Fibroblast of the conjunctiva (primary cell): ENCODE results near the gene SLC35F1.

Source experiments
- DNase-seq: peaks from one replicate; pipeline ENCODE4 v3.0.0-alpha.2; 2010; ENCODE audit warnings: low read depth

SLC35F1 gene

GRCh38 chr6:118317581-118318563 lies 410.8 kb downstream of the SLC35F1 start:
- DNase-seq = peak; percentile 20

- no peak for DNase-seq
These were observed 411.6 kb downstream of the SLC35F1 start for GRCh38 chr6:118318648-118319047.

- DNase-seq = no peak
These were observed 412.4 kb downstream of the SLC35F1 start for GRCh38 chr6:118319416-118319815.

- no peak for DNase-seq
These were observed 413.0 kb downstream of the SLC35F1 start for GRCh38 chr6:118319894-118320649.

- no peak for DNase-seq
These were observed 413.6 kb downstream of the SLC35F1 start for GRCh38 chr6:118320652-118321051.

- no peak for DNase-seq
These were observed 417.1 kb downstream of the SLC35F1 start for GRCh38 chr6:118324116-118324515.

- DNase-seq = no peak
These were observed 418.3 kb downstream of the SLC35F1 start for GRCh38 chr6:118325220-118325860.

GRCh38 chr6:118326712-118327111 lies 419.6 kb downstream of the SLC35F1 start:
- no peak for DNase-seq

GRCh38 chr6:118327237-118327636 lies 420.2 kb downstream of the SLC35F1 start:
- no peak for DNase-seq

- DNase-seq = no peak
These were observed 426.7 kb downstream of the SLC35F1 start for GRCh38 chr6:118333772-118334171.

- no peak for DNase-seq
These were observed 427.6 kb downstream of the SLC35F1 start for GRCh38 chr6:118334634-118335033.

- DNase-seq = no peak
These were observed 428.3 kb downstream of the SLC35F1 start for GRCh38 chr6:118335325-118335816.

GRCh38 chr6:118344014-118344670 lies 437.1 kb downstream of the SLC35F1 start:
- DNase-seq = no peak

GRCh38 chr6:118350881-118351430 lies 443.9 kb downstream of the SLC35F1 start:
- DNase-seq = peak; percentile 20

GRCh38 chr6:118353564-118353963 lies 446.5 kb downstream of the SLC35F1 start:
- no peak for DNase-seq

- no peak for DNase-seq
These were observed 447.6 kb downstream of the SLC35F1 start for GRCh38 chr6:118354641-118355040.

- DNase-seq = peak; percentile 28
These were observed 449.0 kb downstream of the SLC35F1 start for GRCh38 chr6:118356054-118356453.

- no peak for DNase-seq
These were observed 449.6 kb downstream of the SLC35F1 start for GRCh38 chr6:118356686-118357085.
